Mucosa of descending colon (tissue), 3 donors: ENCODE data around the gene C6orf47. TPM values are rescaled to one million over a fixed set of nuclear protein-coding genes. Genes with fewer than 3 reads are reported as not detected.
A peak's percentile ranks its signal among the peaks of the same experiment; 100 is the strongest.

Experiments
- ATAC-seq: fragments of 200-7000 bp; cut with Tn5 transposase; one replicate; pipeline ENCODE4 v1.9.1; 2020; ENCODE audit warnings: mild to moderate bottlenecking, moderate library complexity
- DNase-seq, 3 donors: peaks; one replicate each; pipeline ENCODE4 v3.0.0-alpha.2; 2020
- H3K36me3 ChIP-seq: fragments of 200-600 bp; one replicate; pipeline ENCODE4 v1.8.0; 2021; ENCODE audit warnings: low read depth, mild to moderate bottlenecking
- H3K4me1 ChIP-seq: fragments of 200-600 bp; one replicate; pipeline ENCODE4 v1.8.0; 2021; ENCODE audit warnings: low read depth, mild to moderate bottlenecking
- H3K4me3 ChIP-seq: fragments of 200-600 bp; one replicate; pipeline ENCODE4 v1.8.0; 2021; ENCODE audit warnings: mild to moderate bottlenecking
- H3K9me3 ChIP-seq: fragments of 200-600 bp; one replicate; pipeline ENCODE4 v1.8.0; 2021; ENCODE audit warnings: mild to moderate bottlenecking
- intact Hi-C, 2 donors: fragments of 100-400 bp; cut with DNase I in 1 of 2; cut with micrococcal nuclease in 1 of 2; formaldehyde crosslinking; loops; one replicate each; pipeline versions ENCODE4 v1.11.0 to v1.11.1; 2022; cut with DNase I, micrococcal nuclease
- total RNA-seq, 3 donors: library from RNA; stranded (reverse); fragmentation: NEBNext Ultra II Directional in 2 of 3; extraction: Animal tissue kit (Norgen Biotek cat#: 25700) in 2 of 3; gene quantifications; one replicate each; pipeline versions ENCODE4 v1.2.1 to v1.2.4, GENCODE V29; 2021 to 2023
- TF ChIP-seq, protein P1 (sequence below): fragments of 200-600 bp; IDR thresholded peaks from one replicate; pipeline ENCODE4 v1.8.0; 2022; ENCODE audit warnings: antibody characterized with exemption, mild to moderate bottlenecking
- donor health status: DM: no; HTN: no; CAD: no; lungs with moderate emphysema.
- donor health status: DM: no; HTN: no; CAD: no.
- donor health status: DM: no; HTN: yes; CAD: no.

Gene C6orf47
- total RNA-seq, 3 donors from 2014 or later, result 28.5 to 33.0 (median 32.3) TPM

DNA sequence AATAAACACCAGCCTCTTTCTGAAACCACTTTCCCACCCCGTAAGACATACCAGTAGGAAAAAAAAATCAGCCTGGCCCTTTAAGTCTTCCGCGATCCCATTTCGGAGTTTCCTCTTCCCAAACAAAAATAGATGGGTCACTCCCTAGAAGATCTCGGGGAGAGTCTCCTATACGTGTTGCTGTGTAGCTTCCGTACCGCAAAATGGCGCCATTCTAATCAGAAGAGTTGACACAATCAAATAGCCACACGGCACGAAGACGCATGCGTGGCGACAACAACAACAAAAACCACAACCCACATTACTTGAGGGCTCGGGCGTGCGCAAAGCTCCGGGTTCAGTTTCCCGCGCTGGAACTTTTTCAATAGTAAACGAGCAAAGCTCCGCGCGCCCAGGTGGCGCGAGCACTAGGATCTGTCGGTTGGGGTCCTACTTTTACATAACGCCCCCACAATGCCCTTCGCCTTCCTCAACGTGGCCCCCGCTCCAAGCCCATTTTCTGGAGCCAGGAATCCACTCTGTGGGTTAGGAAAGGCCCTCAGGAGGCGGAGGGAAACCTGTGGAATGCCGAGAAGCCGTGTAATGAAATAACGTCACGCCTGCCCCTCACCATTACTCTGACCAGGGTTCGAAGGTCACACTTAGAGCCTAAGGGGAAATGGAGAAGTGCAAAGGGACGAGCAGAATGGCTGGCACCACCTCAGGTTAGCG lies 4.4 kb upstream of the C6orf47 start, which contains the start of gene GPANK1:
Gene GPANK1, minus strand, starts transcription at position 208 of the 711 bp plus-strand sequence. CDS start 519 bp downstream, outside the sequence.
- Histone ChIP-seq H3K36me3 (peaks cover 10% of the 10 kb centered on the region), H3K9me3 (no peaks in the 10 kb centered on the region), H3K4me1 (peaks cover 27% of the 10 kb centered on the region), H3K4me3 (peak within 1 kb of the TSS; percentile 81)
- TF ChIP-seq, protein P1, sequence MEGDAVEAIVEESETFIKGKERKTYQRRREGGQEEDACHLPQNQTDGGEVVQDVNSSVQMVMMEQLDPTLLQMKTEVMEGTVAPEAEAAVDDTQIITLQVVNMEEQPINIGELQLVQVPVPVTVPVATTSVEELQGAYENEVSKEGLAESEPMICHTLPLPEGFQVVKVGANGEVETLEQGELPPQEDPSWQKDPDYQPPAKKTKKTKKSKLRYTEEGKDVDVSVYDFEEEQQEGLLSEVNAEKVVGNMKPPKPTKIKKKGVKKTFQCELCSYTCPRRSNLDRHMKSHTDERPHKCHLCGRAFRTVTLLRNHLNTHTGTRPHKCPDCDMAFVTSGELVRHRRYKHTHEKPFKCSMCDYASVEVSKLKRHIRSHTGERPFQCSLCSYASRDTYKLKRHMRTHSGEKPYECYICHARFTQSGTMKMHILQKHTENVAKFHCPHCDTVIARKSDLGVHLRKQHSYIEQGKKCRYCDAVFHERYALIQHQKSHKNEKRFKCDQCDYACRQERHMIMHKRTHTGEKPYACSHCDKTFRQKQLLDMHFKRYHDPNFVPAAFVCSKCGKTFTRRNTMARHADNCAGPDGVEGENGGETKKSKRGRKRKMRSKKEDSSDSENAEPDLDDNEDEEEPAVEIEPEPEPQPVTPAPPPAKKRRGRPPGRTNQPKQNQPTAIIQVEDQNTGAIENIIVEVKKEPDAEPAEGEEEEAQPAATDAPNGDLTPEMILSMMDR, result no peak
- intact Hi-C loops, result no loop called here
- DNase-seq, result peak; percentile 90 to 96 (median 94)
- ATAC-seq, result peak; percentile 73

GRCh38 chr6:31663961-31664789 lies 3.6 kb upstream of the C6orf47 start:
- Histone ChIP-seq H3K36me3 (peaks cover 5% of the 10 kb centered on the region), H3K4me3 (peak overlapping the region; percentile 81), H3K9me3 (no peaks in the 10 kb centered on the region), H3K4me1 (peaks cover 34% of the 10 kb centered on the region)
- ATAC-seq (no peak), DNase-seq (peak in 2 of 3 donors; percentile 28 to 49)
- TF ChIP-seq, protein P1, result no peak
- intact Hi-C loops, result no loop called here

GRCh38 chr6:31663126-31663960 lies 2.8 kb upstream of the C6orf47 start:
- TF ChIP-seq, protein P1, result no peak
- DNase-seq (no peak), ATAC-seq (no peak)
- Histone ChIP-seq H3K9me3 (no peaks in the 10 kb centered on the region), H3K4me1 (peaks cover 42% of the 10 kb centered on the region), H3K4me3 (no peak overlapping the region), H3K36me3 (no peaks in the 10 kb centered on the region)
- intact Hi-C loops, result no loop called here

GRCh38 chr6:31662124-31662723 lies 1.6 kb upstream of the C6orf47 start:
- H3K36me3 ChIP-seq, result no peaks in the 10 kb centered on the region
- DNase-seq (no peak), ATAC-seq (no peak)
- intact Hi-C loops, result no loop called here
- H3K4me3 ChIP-seq, result no peak overlapping the region
- TF ChIP-seq, protein P1, result no peak
- no peaks in the 10 kb centered on the region for H3K9me3 ChIP-seq
- H3K4me1 ChIP-seq, result peaks cover 45% of the 10 kb centered on the region
